Measurements from ENCODE around the gene FBXO4. TPM values are rescaled to one million over a fixed set of nuclear protein-coding genes. Genes with fewer than 3 reads are reported as not detected.
"Not testable (repeated sequence)": the region's sequence is repeated elsewhere in the genome, so short reads cannot be mapped to it uniquely, and the experiment has no call there.

FBXO4 gene
- total RNA-seq, 2 donors from 2014 or later, result 10.5 to 10.8 TPM

- ATAC-seq, result no peak
- no peak overlapping the region for H3K27ac Mint-ChIP-seq
- H3K4me3 Mint-ChIP-seq, result no peak overlapping the region
- no peak for DNase-seq
- H3K9me3 ChIP-seq (ENCODE audit: control insufficient read depth, low read length, poor library complexity, severe bottlenecking), result no peaks in the 10 kb centered on the region
- peaks cover 18% of the 10 kb centered on the region for H3K36me3 Mint-ChIP-seq (ENCODE audit: low read depth)
- no peaks in the 10 kb centered on the region for H3K4me1 Mint-ChIP-seq
- H3K27me3 Mint-ChIP-seq, result no peaks in the 10 kb centered on the region
Observed at GRCh38 chr5:41935544-41935943, 10.5 kb downstream of the FBXO4 start.

- H3K27ac Mint-ChIP-seq, result no peak overlapping the region
- DNase-seq, result no peak
- peaks cover 8% of the 10 kb centered on the region for H3K36me3 Mint-ChIP-seq (ENCODE audit: low read depth)
Observed at GRCh38 chr5:41940641-41941040, 15.6 kb downstream of the FBXO4 start.

GRCh38 chr5:41945332-41945955 lies 20.4 kb downstream of the FBXO4 start:
- H3K4me1 Mint-ChIP-seq; H3K27ac Mint-ChIP-seq; ATAC-seq; H3K4me3 Mint-ChIP-seq; H3K27me3 Mint-ChIP-seq; H3K36me3 Mint-ChIP-seq (ENCODE audit: low read depth); H3K9me3 ChIP-seq (ENCODE audit: control insufficient read depth, low read length, poor library complexity, severe bottlenecking); DNase-seq: not testable (repeated sequence)

More at GRCh38 chr5:41940641-41941040, 15.6 kb downstream of the FBXO4 start:
- no peaks in the 10 kb centered on the region for H3K9me3 ChIP-seq (ENCODE audit: control insufficient read depth, low read length, poor library complexity, severe bottlenecking)
- H3K27me3 Mint-ChIP-seq, result no peaks in the 10 kb centered on the region
- no peak for ATAC-seq
- no peaks in the 10 kb centered on the region for H3K4me1 Mint-ChIP-seq
- H3K4me3 Mint-ChIP-seq, result no peak overlapping the region

GRCh38 chr5:41951224-41951623 lies 26.1 kb downstream of the FBXO4 start:
- peaks cover 2% of the 10 kb centered on the region for H3K36me3 Mint-ChIP-seq (ENCODE audit: low read depth)
- H3K27me3 Mint-ChIP-seq, result no peaks in the 10 kb centered on the region

GRCh38 chr5:41954286-41954685 lies 29.2 kb downstream of the FBXO4 start:
- Mint-ChIP-seq H3K27ac (no peak overlapping the region), H3K4me3 (no peak overlapping the region), H3K36me3 (ENCODE audit: low read depth) (peaks cover 2% of the 10 kb centered on the region), H3K4me1 (no peaks in the 10 kb centered on the region), H3K27me3 (no peaks in the 10 kb centered on the region)
- no peaks in the 10 kb centered on the region for H3K9me3 ChIP-seq (ENCODE audit: control insufficient read depth, low read length, poor library complexity, severe bottlenecking)
- ATAC-seq (no peak), DNase-seq (no peak)

More at GRCh38 chr5:41951224-41951623, 26.1 kb downstream of the FBXO4 start:
- H3K4me3 Mint-ChIP-seq, result no peak overlapping the region
- no peak overlapping the region for H3K27ac Mint-ChIP-seq
- DNase-seq, result no peak
- no peak for ATAC-seq
- no peaks in the 10 kb centered on the region for H3K4me1 Mint-ChIP-seq
- no peaks in the 10 kb centered on the region for H3K9me3 ChIP-seq (ENCODE audit: control insufficient read depth, low read length, poor library complexity, severe bottlenecking)

- no peak for DNase-seq
- Mint-ChIP-seq H3K4me1 (no peaks in the 10 kb centered on the region), H3K36me3 (ENCODE audit: low read depth) (peaks cover 2% of the 10 kb centered on the region), H3K27ac (no peak overlapping the region), H3K4me3 (no peak overlapping the region), H3K27me3 (no peaks in the 10 kb centered on the region)
- H3K9me3 ChIP-seq (ENCODE audit: control insufficient read depth, low read length, poor library complexity, severe bottlenecking), result no peaks in the 10 kb centered on the region
- ATAC-seq, result no peak
Observed at GRCh38 chr5:41955432-41956024, 30.4 kb downstream of the FBXO4 start.

GRCh38 chr5:41956943-41957342 lies 31.9 kb downstream of the FBXO4 start:
- ATAC-seq (no peak), DNase-seq (no peak)
- H3K36me3 Mint-ChIP-seq (ENCODE audit: low read depth), result no peaks in the 10 kb centered on the region
- H3K4me3 Mint-ChIP-seq, result no peak overlapping the region
- no peaks in the 10 kb centered on the region for H3K4me1 Mint-ChIP-seq
- no peak overlapping the region for H3K27ac Mint-ChIP-seq
- peaks cover 5% of the 10 kb centered on the region for H3K9me3 ChIP-seq (ENCODE audit: control insufficient read depth, low read length, poor library complexity, severe bottlenecking)
- H3K27me3 Mint-ChIP-seq, result no peaks in the 10 kb centered on the region

- ATAC-seq (no peak), DNase-seq (no peak)
- Mint-ChIP-seq H3K4me3 (no peak overlapping the region), H3K27ac (no peak overlapping the region), H3K4me1 (no peaks in the 10 kb centered on the region), H3K27me3 (peaks cover 2% of the 10 kb centered on the region), H3K36me3 (ENCODE audit: low read depth) (no peaks in the 10 kb centered on the region)
- H3K9me3 ChIP-seq (ENCODE audit: control insufficient read depth, low read length, poor library complexity, severe bottlenecking), result peaks cover 5% of the 10 kb centered on the region
Observed at GRCh38 chr5:41960481-41960880, 35.4 kb downstream of the FBXO4 start.

- Mint-ChIP-seq H3K4me1 (no peaks in the 10 kb centered on the region), H3K4me3 (no peak overlapping the region), H3K27ac (no peak overlapping the region), H3K36me3 (ENCODE audit: low read depth) (no peaks in the 10 kb centered on the region), H3K27me3 (peaks cover 5% of the 10 kb centered on the region)
- H3K9me3 ChIP-seq (ENCODE audit: control insufficient read depth, low read length, poor library complexity, severe bottlenecking), result peaks cover 5% of the 10 kb centered on the region
- DNase-seq (no peak), ATAC-seq (no peak)
Observed at GRCh38 chr5:41961736-41962135, 36.7 kb downstream of the FBXO4 start.

- peaks cover 5% of the 10 kb centered on the region for H3K9me3 ChIP-seq (ENCODE audit: control insufficient read depth, low read length, poor library complexity, severe bottlenecking)
- DNase-seq (no peak), ATAC-seq (no peak)
- H3K36me3 Mint-ChIP-seq (ENCODE audit: low read depth), result no peaks in the 10 kb centered on the region
- H3K4me1 Mint-ChIP-seq, result no peaks in the 10 kb centered on the region
- H3K27ac Mint-ChIP-seq, result no peak overlapping the region
- H3K27me3 Mint-ChIP-seq, result peaks cover 5% of the 10 kb centered on the region
- H3K4me3 Mint-ChIP-seq, result no peak overlapping the region
Observed at GRCh38 chr5:41962491-41962890, 37.4 kb downstream of the FBXO4 start.

- H3K36me3 Mint-ChIP-seq (ENCODE audit: low read depth), result no peaks in the 10 kb centered on the region
- H3K9me3 ChIP-seq (ENCODE audit: control insufficient read depth, low read length, poor library complexity, severe bottlenecking), result peaks cover 3% of the 10 kb centered on the region
Observed at GRCh38 chr5:41966401-41967105, 41.5 kb downstream of the FBXO4 start.

GRCh38 chr5:41967401-41967800 lies 42.3 kb downstream of the FBXO4 start:
- DNase-seq, result no peak
- Mint-ChIP-seq H3K4me1 (no peaks in the 10 kb centered on the region), H3K36me3 (ENCODE audit: low read depth) (no peaks in the 10 kb centered on the region), H3K27me3 (peaks cover 5% of the 10 kb centered on the region), H3K4me3 (no peak overlapping the region), H3K27ac (no peak overlapping the region)
- H3K9me3 ChIP-seq (ENCODE audit: control insufficient read depth, low read length, poor library complexity, severe bottlenecking), result no peaks in the 10 kb centered on the region
- no peak for ATAC-seq

More at GRCh38 chr5:41966401-41967105, 41.5 kb downstream of the FBXO4 start:
- Mint-ChIP-seq H3K4me3 (no peak overlapping the region), H3K4me1 (no peaks in the 10 kb centered on the region), H3K27ac (no peak overlapping the region), H3K27me3 (peaks cover 5% of the 10 kb centered on the region)
- ATAC-seq (no peak), DNase-seq (no peak)

GRCh38 chr5:41968153-41968723 lies 43.2 kb downstream of the FBXO4 start:
- no peak for DNase-seq
- Mint-ChIP-seq H3K4me3 (no peak overlapping the region), H3K27ac (no peak overlapping the region), H3K36me3 (ENCODE audit: low read depth) (no peaks in the 10 kb centered on the region), H3K4me1 (no peaks in the 10 kb centered on the region), H3K27me3 (peaks cover 5% of the 10 kb centered on the region)
- no peak for ATAC-seq
- H3K9me3 ChIP-seq (ENCODE audit: control insufficient read depth, low read length, poor library complexity, severe bottlenecking), result no peaks in the 10 kb centered on the region

Data from T-helper 17 cell (primary cell).